H9 (cell line): ENCODE data around the gene HSPA12A. TPM values are rescaled to one million over a fixed set of nuclear protein-coding genes. Genes with fewer than 3 reads are reported as not detected.

Experiments used
- DNase-seq: peaks from one replicate; pipeline ENCODE4 v3.0.0-alpha.2; 2017
- H2AFZ ChIP-seq: one replicate; pipeline ENCODE4 v1.6.1; 2013; ENCODE audit warnings: mild to moderate bottlenecking, low read length, control low read depth, moderate library complexity
- H2AK5ac ChIP-seq: 2 replicates; pipeline ENCODE4 v1.6.1; 2013; ENCODE audit warnings: low read length, control low read depth, mixed read lengths; ENCODE audit not compliant: insufficient read length
- H2BK120ac ChIP-seq: one replicate; pipeline ENCODE4 v1.6.1; 2013; ENCODE audit warnings: low read depth, mild to moderate bottlenecking, low read length, control low read depth, inconsistent platforms; ENCODE audit not compliant: poor library complexity, severe bottlenecking
- H2BK12ac ChIP-seq: 2 replicates; pipeline ENCODE4 v1.6.1; 2013; ENCODE audit warnings: low read length, control low read depth, mixed read lengths, low read depth; ENCODE audit not compliant: insufficient read length
- H2BK15ac ChIP-seq: 2 replicates; pipeline ENCODE4 v1.6.1; 2013; ENCODE audit warnings: low read depth, low read length, control low read depth
- H2BK20ac ChIP-seq: one replicate; pipeline ENCODE4 v1.6.1; 2013; ENCODE audit warnings: low read depth, mild to moderate bottlenecking, low read length, control low read depth, inconsistent platforms; ENCODE audit not compliant: poor library complexity, severe bottlenecking
- H2BK5ac ChIP-seq: 2 replicates; pipeline ENCODE4 v1.6.1; 2013; ENCODE audit warnings: low read length, control low read depth, mixed read lengths; ENCODE audit not compliant: insufficient read length
- H3K14ac ChIP-seq: 2 replicates; pipeline ENCODE4 v1.6.1; 2013; ENCODE audit warnings: low read length, control low read depth; ENCODE audit not compliant: insufficient read depth
- H3K18ac ChIP-seq: 2 replicates; pipeline ENCODE4 v1.6.1; 2013; ENCODE audit warnings: low read depth, mild to moderate bottlenecking, mixed read lengths, low read length, control low read depth; ENCODE audit not compliant: insufficient read length
- H3K23ac ChIP-seq: 2 replicates; pipeline ENCODE4 v1.6.1; 2013; ENCODE audit warnings: low read length, control low read depth, mixed read lengths, low read depth; ENCODE audit not compliant: insufficient read length
- H3K23me2 ChIP-seq: 2 replicates; pipeline ENCODE4 v1.6.1; 2013; ENCODE audit warnings: low read depth, mild to moderate bottlenecking, mixed read lengths, low read length, control low read depth; ENCODE audit not compliant: insufficient read length, poor library complexity, severe bottlenecking
- H3K27ac ChIP-seq: 2 replicates; pipeline ENCODE4 v1.5.1; 2013; ENCODE audit warnings: low read length, control low read depth, mixed read lengths, low read depth; ENCODE audit not compliant: insufficient read length
- H3K27me3 ChIP-seq: 2 replicates; pipeline ENCODE4 v1.6.1; 2013; ENCODE audit warnings: low read length, control low read depth, inconsistent platforms; ENCODE audit not compliant: insufficient read depth
- H3K4ac ChIP-seq: 2 replicates; pipeline ENCODE4 v1.6.1; 2013; ENCODE audit warnings: low read depth, mild to moderate bottlenecking, control low read depth, inconsistent platforms, low read length, moderate library complexity
- H3K4me1 ChIP-seq: 2 replicates; pipeline ENCODE4 v1.6.1; 2013; ENCODE audit warnings: low read length, control low read depth, inconsistent platforms; ENCODE audit not compliant: insufficient read depth
- H3K4me2 ChIP-seq: 2 replicates; pipeline ENCODE4 v1.6.1; 2013; ENCODE audit warnings: low read length, control low read depth, mixed read lengths; ENCODE audit not compliant: insufficient read length, insufficient read depth
- H3K56ac ChIP-seq: 2 replicates; pipeline ENCODE4 v1.6.1; 2013; ENCODE audit warnings: low read depth, mild to moderate bottlenecking, mixed read lengths, low read length, control low read depth; ENCODE audit not compliant: insufficient read length
- H3K79me1 ChIP-seq: 2 replicates; pipeline ENCODE4 v1.6.1; 2013; ENCODE audit warnings: low read depth, mild to moderate bottlenecking, moderate library complexity, low read length, control low read depth, inconsistent platforms; ENCODE audit not compliant: insufficient read depth, poor library complexity, severe bottlenecking
- H3K79me2 ChIP-seq: 2 replicates; pipeline ENCODE4 v1.6.1; 2013; ENCODE audit warnings: low read length, control low read depth, inconsistent platforms; ENCODE audit not compliant: insufficient read depth
- H3K9ac ChIP-seq: 2 replicates; pipeline ENCODE4 v1.6.1; 2013; ENCODE audit warnings: low read length, control low read depth, mixed read lengths; ENCODE audit not compliant: insufficient read length; ENCODE audit errors: extremely low read depth
- H3K9me3 ChIP-seq: one replicate; pipeline ENCODE4 v1.6.1; 2013; ENCODE audit warnings: low read depth, low read length, inconsistent platforms; ENCODE audit not compliant: control insufficient read depth
- H3T11ph ChIP-seq: one replicate; pipeline ENCODE4 v1.6.1; 2013; ENCODE audit warnings: mild to moderate bottlenecking, low read length, control low read depth, inconsistent platforms
- H4K20me1 ChIP-seq: one replicate; pipeline ENCODE4 v1.6.1; 2013; ENCODE audit not compliant: control insufficient read depth, insufficient read length, insufficient read depth
- H4K5ac ChIP-seq: 2 replicates; pipeline ENCODE4 v1.6.1; 2013; ENCODE audit warnings: low read depth, mild to moderate bottlenecking, mixed read lengths, low read length, control low read depth; ENCODE audit not compliant: insufficient read length
- H4K8ac ChIP-seq: replicated peaks from 2 replicates; pipeline ENCODE4 v1.6.1; 2013; ENCODE audit warnings: low read length, control low read depth, mixed read lengths, low read depth; ENCODE audit not compliant: insufficient read length
- H4K91ac ChIP-seq: 2 replicates; pipeline ENCODE4 v1.6.1; 2013; ENCODE audit warnings: low read depth, mild to moderate bottlenecking, moderate library complexity, mixed read lengths, low read length, control low read depth; ENCODE audit not compliant: insufficient read length
- H3K27ac Mint-ChIP-seq, 3 experiments: 2 replicates in 2 of 3; 3 replicates in 1 of 3; pipeline ENCODE4 v1.8.0; 2020 to 2021; ENCODE audit warnings: mixed read lengths in 3 of 3, mild to moderate bottlenecking in 1 of 3, moderate library complexity in 1 of 3
- H3K27me3 Mint-ChIP-seq: 2 replicates; pipeline ENCODE4 v1.8.0; 2021; ENCODE audit warnings: low read depth, mild to moderate bottlenecking, moderate library complexity, mixed read lengths
- H3K36me3 Mint-ChIP-seq, 3 experiments: 2 replicates in 2 of 3; 3 replicates in 1 of 3; pipeline ENCODE4 v1.8.0; 2020 to 2021; ENCODE audit warnings: low read depth in 3 of 3, mixed read lengths in 3 of 3; ENCODE audit not compliant: insufficient read depth in 1 of 3
- H3K4me1 Mint-ChIP-seq, 2 experiments: 2 replicates each; pipeline ENCODE4 v1.8.0; 2020; ENCODE audit warnings: mixed read lengths in 2 of 2
- H3K4me3 Mint-ChIP-seq, 2 experiments: 2 replicates in 1 of 2; 3 replicates in 1 of 2; pipeline ENCODE4 v1.8.0; 2020 to 2021; ENCODE audit warnings: mild to moderate bottlenecking in 2 of 2, mixed read lengths in 2 of 2, moderate library complexity in 1 of 2
- H3K9me3 Mint-ChIP-seq, 2 experiments: 2 replicates in 1 of 2; 3 replicates in 1 of 2; pipeline ENCODE4 v1.8.0; 2020; ENCODE audit warnings: mild to moderate bottlenecking in 2 of 2, mixed read lengths in 2 of 2, moderate library complexity in 1 of 2
- CTCF ChIP-seq: fragments of 200-600 bp; sonication (generic); conservative IDR thresholded peaks from 3 replicates; pipeline ENCODE4 v1.8.0; 2021; ENCODE audit warnings: antibody characterized with exemption, mild to moderate bottlenecking
- WGBS: extraction: QIAGEN DNeasy Blood & Tissue Kit; methylation state at CpG from one replicate; pipeline ENCODE4 v1.1.7; 2013; ENCODE audit warnings: missing lambda C conversion rate, low lambda C conversion rate, mixed read lengths; ENCODE audit not compliant: insufficient read length; ENCODE audit errors: extremely low coverage; 5-methylcytosine and 5-hydroxymethylcytosine counted together
- total RNA-seq: library from RNA; stranded (reverse); gene quantifications from 2 replicates; pipeline ENCODE4 v1.2.1, GENCODE V29; 2021

Gene HSPA12A
- total RNA-seq, 1 experiment from 2014 or later = 3.2 TPM

- Histone ChIP-seq H2BK12ac (no peak overlapping the region), H2BK15ac (no peak overlapping the region), H4K91ac (no peak overlapping the region), H3K14ac (no peak overlapping the region), H3K4me1 (peaks cover 7% of the 10 kb centered on the region; the same call in 1 of the 2 replicates), H3K79me1 (no peaks in the 10 kb centered on the region), H3K9me3 (no peaks in the 10 kb centered on the region), H4K8ac (no peak overlapping the region), H4K20me1 (no peaks in the 10 kb centered on the region), H2BK120ac (no peak overlapping the region), H2AFZ (no peak overlapping the region), H3K9ac (peak overlapping the region; percentile 37), H3K79me2 (0 out of 2 replicates have a peak, but pooled peaks cover 2% of the 10 kb centered on the region), H4K5ac (no peak overlapping the region), H3T11ph (no peak overlapping the region), H2AK5ac (no peak overlapping the region), H3K27ac (no peak overlapping the region), H3K4me2 (peak overlapping the region; percentile 56), H3K56ac (no peak overlapping the region), H3K27me3 (no peaks in the 10 kb centered on the region), H3K4ac (no peak overlapping the region), H2BK20ac (no peak overlapping the region), H3K23me2 (peaks cover 8% of the 10 kb centered on the region), H2BK5ac (no peak overlapping the region), H3K23ac (no peak overlapping the region), H3K18ac (no peak overlapping the region)
- Mint-ChIP-seq H3K4me1 (peaks cover 23 to 29% of the 10 kb centered on the region in 2 experiments), H3K4me3 (peak overlapping the region; percentile 73 to 85), H3K27me3 (no peaks in the 10 kb centered on the region), H3K9me3 (no peaks in the 10 kb centered on the region), H3K36me3 (peaks cover 11 to 36% (median 31%) of the 10 kb centered on the region in 3 experiments; a peak in 6 of 7 replicates), H3K27ac (peak overlapping the region in 1 of 3 experiments; percentile 55; a peak in 2 of 7 replicates)
- no CpG with 5 or more reads among the region's 5 CpGs for WGBS
- TF ChIP-seq CTCF = no peak
- peak; percentile 24 for DNase-seq
These were observed 73.3 kb downstream of the HSPA12A start for GRCh38 chr10:116669080-116669479.
